H9 (cell line): ENCODE data around the gene INPP5A. TPM values are rescaled to one million over a fixed set of nuclear protein-coding genes. Genes with fewer than 3 reads are reported as not detected.

Experiments used
- DNase-seq: peaks from one replicate; pipeline ENCODE4 v3.0.0-alpha.2; 2017
- H2AFZ ChIP-seq: one replicate; pipeline ENCODE4 v1.6.1; 2013; ENCODE audit warnings: mild to moderate bottlenecking, low read length, control low read depth, moderate library complexity
- H2AK5ac ChIP-seq: 2 replicates; pipeline ENCODE4 v1.6.1; 2013; ENCODE audit warnings: low read length, control low read depth, mixed read lengths; ENCODE audit not compliant: insufficient read length
- H2BK120ac ChIP-seq: one replicate; pipeline ENCODE4 v1.6.1; 2013; ENCODE audit warnings: low read depth, mild to moderate bottlenecking, low read length, control low read depth, inconsistent platforms; ENCODE audit not compliant: poor library complexity, severe bottlenecking
- H2BK12ac ChIP-seq: 2 replicates; pipeline ENCODE4 v1.6.1; 2013; ENCODE audit warnings: low read length, control low read depth, mixed read lengths, low read depth; ENCODE audit not compliant: insufficient read length
- H2BK15ac ChIP-seq: 2 replicates; pipeline ENCODE4 v1.6.1; 2013; ENCODE audit warnings: low read depth, low read length, control low read depth
- H2BK20ac ChIP-seq: one replicate; pipeline ENCODE4 v1.6.1; 2013; ENCODE audit warnings: low read depth, mild to moderate bottlenecking, low read length, control low read depth, inconsistent platforms; ENCODE audit not compliant: poor library complexity, severe bottlenecking
- H2BK5ac ChIP-seq: 2 replicates; pipeline ENCODE4 v1.6.1; 2013; ENCODE audit warnings: low read length, control low read depth, mixed read lengths; ENCODE audit not compliant: insufficient read length
- H3K14ac ChIP-seq: 2 replicates; pipeline ENCODE4 v1.6.1; 2013; ENCODE audit warnings: low read length, control low read depth; ENCODE audit not compliant: insufficient read depth
- H3K18ac ChIP-seq: 2 replicates; pipeline ENCODE4 v1.6.1; 2013; ENCODE audit warnings: low read depth, mild to moderate bottlenecking, mixed read lengths, low read length, control low read depth; ENCODE audit not compliant: insufficient read length
- H3K23ac ChIP-seq: 2 replicates; pipeline ENCODE4 v1.6.1; 2013; ENCODE audit warnings: low read length, control low read depth, mixed read lengths, low read depth; ENCODE audit not compliant: insufficient read length
- H3K23me2 ChIP-seq: 2 replicates; pipeline ENCODE4 v1.6.1; 2013; ENCODE audit warnings: low read depth, mild to moderate bottlenecking, mixed read lengths, low read length, control low read depth; ENCODE audit not compliant: insufficient read length, poor library complexity, severe bottlenecking
- H3K27ac ChIP-seq: 2 replicates; pipeline ENCODE4 v1.5.1; 2013; ENCODE audit warnings: low read length, control low read depth, mixed read lengths, low read depth; ENCODE audit not compliant: insufficient read length
- H3K27me3 ChIP-seq: 2 replicates; pipeline ENCODE4 v1.6.1; 2013; ENCODE audit warnings: low read length, control low read depth, inconsistent platforms; ENCODE audit not compliant: insufficient read depth
- H3K4ac ChIP-seq: 2 replicates; pipeline ENCODE4 v1.6.1; 2013; ENCODE audit warnings: low read depth, mild to moderate bottlenecking, control low read depth, inconsistent platforms, low read length, moderate library complexity
- H3K4me1 ChIP-seq: 2 replicates; pipeline ENCODE4 v1.6.1; 2013; ENCODE audit warnings: low read length, control low read depth, inconsistent platforms; ENCODE audit not compliant: insufficient read depth
- H3K4me2 ChIP-seq: 2 replicates; pipeline ENCODE4 v1.6.1; 2013; ENCODE audit warnings: low read length, control low read depth, mixed read lengths; ENCODE audit not compliant: insufficient read length, insufficient read depth
- H3K56ac ChIP-seq: 2 replicates; pipeline ENCODE4 v1.6.1; 2013; ENCODE audit warnings: low read depth, mild to moderate bottlenecking, mixed read lengths, low read length, control low read depth; ENCODE audit not compliant: insufficient read length
- H3K79me1 ChIP-seq: 2 replicates; pipeline ENCODE4 v1.6.1; 2013; ENCODE audit warnings: low read depth, mild to moderate bottlenecking, moderate library complexity, low read length, control low read depth, inconsistent platforms; ENCODE audit not compliant: insufficient read depth, poor library complexity, severe bottlenecking
- H3K79me2 ChIP-seq: 2 replicates; pipeline ENCODE4 v1.6.1; 2013; ENCODE audit warnings: low read length, control low read depth, inconsistent platforms; ENCODE audit not compliant: insufficient read depth
- H3K9ac ChIP-seq: 2 replicates; pipeline ENCODE4 v1.6.1; 2013; ENCODE audit warnings: low read length, control low read depth, mixed read lengths; ENCODE audit not compliant: insufficient read length; ENCODE audit errors: extremely low read depth
- H3K9me3 ChIP-seq: one replicate; pipeline ENCODE4 v1.6.1; 2013; ENCODE audit warnings: low read depth, low read length, inconsistent platforms; ENCODE audit not compliant: control insufficient read depth
- H3T11ph ChIP-seq: one replicate; pipeline ENCODE4 v1.6.1; 2013; ENCODE audit warnings: mild to moderate bottlenecking, low read length, control low read depth, inconsistent platforms
- H4K20me1 ChIP-seq: one replicate; pipeline ENCODE4 v1.6.1; 2013; ENCODE audit not compliant: control insufficient read depth, insufficient read length, insufficient read depth
- H4K5ac ChIP-seq: 2 replicates; pipeline ENCODE4 v1.6.1; 2013; ENCODE audit warnings: low read depth, mild to moderate bottlenecking, mixed read lengths, low read length, control low read depth; ENCODE audit not compliant: insufficient read length
- H4K8ac ChIP-seq: replicated peaks from 2 replicates; pipeline ENCODE4 v1.6.1; 2013; ENCODE audit warnings: low read length, control low read depth, mixed read lengths, low read depth; ENCODE audit not compliant: insufficient read length
- H4K91ac ChIP-seq: 2 replicates; pipeline ENCODE4 v1.6.1; 2013; ENCODE audit warnings: low read depth, mild to moderate bottlenecking, moderate library complexity, mixed read lengths, low read length, control low read depth; ENCODE audit not compliant: insufficient read length
- H3K27ac Mint-ChIP-seq, 3 experiments: 2 replicates in 2 of 3; 3 replicates in 1 of 3; pipeline ENCODE4 v1.8.0; 2020 to 2021; ENCODE audit warnings: mixed read lengths in 3 of 3, mild to moderate bottlenecking in 1 of 3, moderate library complexity in 1 of 3
- H3K27me3 Mint-ChIP-seq: 2 replicates; pipeline ENCODE4 v1.8.0; 2021; ENCODE audit warnings: low read depth, mild to moderate bottlenecking, moderate library complexity, mixed read lengths
- H3K36me3 Mint-ChIP-seq, 3 experiments: 2 replicates in 2 of 3; 3 replicates in 1 of 3; pipeline ENCODE4 v1.8.0; 2020 to 2021; ENCODE audit warnings: low read depth in 3 of 3, mixed read lengths in 3 of 3; ENCODE audit not compliant: insufficient read depth in 1 of 3
- H3K4me1 Mint-ChIP-seq, 2 experiments: 2 replicates each; pipeline ENCODE4 v1.8.0; 2020; ENCODE audit warnings: mixed read lengths in 2 of 2
- H3K4me3 Mint-ChIP-seq, 2 experiments: 2 replicates in 1 of 2; 3 replicates in 1 of 2; pipeline ENCODE4 v1.8.0; 2020 to 2021; ENCODE audit warnings: mild to moderate bottlenecking in 2 of 2, mixed read lengths in 2 of 2, moderate library complexity in 1 of 2
- H3K9me3 Mint-ChIP-seq, 2 experiments: 2 replicates in 1 of 2; 3 replicates in 1 of 2; pipeline ENCODE4 v1.8.0; 2020; ENCODE audit warnings: mild to moderate bottlenecking in 2 of 2, mixed read lengths in 2 of 2, moderate library complexity in 1 of 2
- CTCF ChIP-seq: fragments of 200-600 bp; sonication (generic); conservative IDR thresholded peaks from 3 replicates; pipeline ENCODE4 v1.8.0; 2021; ENCODE audit warnings: antibody characterized with exemption, mild to moderate bottlenecking
- WGBS: extraction: QIAGEN DNeasy Blood & Tissue Kit; methylation state at CpG from one replicate; pipeline ENCODE4 v1.1.7; 2013; ENCODE audit warnings: missing lambda C conversion rate, low lambda C conversion rate, mixed read lengths; ENCODE audit not compliant: insufficient read length; ENCODE audit errors: extremely low coverage; 5-methylcytosine and 5-hydroxymethylcytosine counted together
- total RNA-seq: library from RNA; stranded (reverse); gene quantifications from 2 replicates; pipeline ENCODE4 v1.2.1, GENCODE V29; 2021

The INPP5A gene
- total RNA-seq, 1 experiment from 2014 or later: 17.7 TPM

- Histone ChIP-seq H2BK120ac (no peak overlapping the region), H2AFZ (no peak overlapping the region), H2BK15ac (no peak overlapping the region), H4K8ac (no peak overlapping the region), H4K91ac (no peak overlapping the region), H3K4me2 (no peak overlapping the region), H3K14ac (no peak overlapping the region; the same call in 1 of the 2 replicates), H3K27ac (no peak overlapping the region), H3K27me3 (no peaks in the 10 kb centered on the region), H3K4ac (no peak overlapping the region), H2AK5ac (no peak overlapping the region), H3K9me3 (no peaks in the 10 kb centered on the region), H4K5ac (no peak overlapping the region), H3K79me1 (peaks cover 4% of the 10 kb centered on the region), H3K23ac (no peak overlapping the region), H3K56ac (no peak overlapping the region), H3K18ac (no peak overlapping the region), H3K4me1 (no peaks in the 10 kb centered on the region), H2BK20ac (no peak overlapping the region), H3K23me2 (no peaks in the 10 kb centered on the region), H3T11ph (no peak overlapping the region), H3K9ac (no peak overlapping the region), H4K20me1 (no peaks in the 10 kb centered on the region), H2BK5ac (no peak overlapping the region), H3K79me2 (peaks cover 4% of the 10 kb centered on the region), H2BK12ac (no peak overlapping the region)
- TF ChIP-seq CTCF: no peak
- WGBS: no CpG with 5 or more reads among the region's 10 CpGs
- peaks cover 2 to 4% of the 10 kb centered on the region in 2 experiments; a peak in 2 of 4 replicates for H3K4me1 Mint-ChIP-seq
- peaks cover 5% of the 10 kb centered on the region in 2 experiments; a peak in 4 of 5 replicates for H3K9me3 Mint-ChIP-seq
- peaks cover 3% of the 10 kb centered on the region; the same call in 1 of the 2 replicates for H3K27me3 Mint-ChIP-seq
- H3K36me3 Mint-ChIP-seq: peaks cover 0 to 10% (median 2%) of the 10 kb centered on the region in 3 experiments; a peak in 4 of 7 replicates
- DNase-seq: no peak
- no peak overlapping the region for H3K4me3 Mint-ChIP-seq
- H3K27ac Mint-ChIP-seq: no peak overlapping the region
Observed at GRCh38 chr10:132564249-132564605, 26.6 kb downstream of the INPP5A start.
